Neuronal stem cell (in vitro differentiated cells): ENCODE results near the gene RHOC.

Experiments
- DNase-seq: peaks from one replicate; pipeline ENCODE4 v3.0.0-alpha.2; 2013; ENCODE audit warnings: low spot score
- H2AFZ ChIP-seq: one replicate; pipeline ENCODE4 v1.6.1; 2013; ENCODE audit warnings: mild to moderate bottlenecking, low read length, inconsistent platforms
- H2AK5ac ChIP-seq: 2 replicates; pipeline ENCODE4 v1.6.1; 2013; ENCODE audit warnings: low read depth, mild to moderate bottlenecking, inconsistent platforms, low read length, moderate library complexity, mixed read lengths
- H2BK120ac ChIP-seq: 2 replicates; pipeline ENCODE4 v1.6.1; 2013; ENCODE audit warnings: low read depth, mild to moderate bottlenecking, inconsistent platforms, low read length, moderate library complexity, mixed read lengths
- H2BK12ac ChIP-seq: one replicate; pipeline ENCODE4 v1.6.1; 2013; ENCODE audit warnings: low read length, inconsistent platforms
- H2BK15ac ChIP-seq: 2 replicates; pipeline ENCODE4 v1.6.1; 2013; ENCODE audit warnings: mild to moderate bottlenecking, low read length, inconsistent platforms, mixed read lengths
- H2BK5ac ChIP-seq: one replicate; pipeline ENCODE4 v1.6.1; 2013; ENCODE audit warnings: inconsistent platforms, mild to moderate bottlenecking, low read length, moderate library complexity
- H3K14ac ChIP-seq: one replicate; pipeline ENCODE4 v1.6.1; 2013; ENCODE audit warnings: low read length, inconsistent platforms
- H3K18ac ChIP-seq: 2 replicates; pipeline ENCODE4 v1.6.1; 2013; ENCODE audit warnings: low read length, inconsistent platforms
- H3K23ac ChIP-seq: 2 replicates; pipeline ENCODE4 v1.6.1; 2013; ENCODE audit warnings: low read depth, mild to moderate bottlenecking, mixed read lengths, low read length, inconsistent platforms; ENCODE audit not compliant: poor library complexity
- H3K27ac ChIP-seq: replicated peaks from 3 replicates; pipeline ENCODE4 v1.5.1; 2013; ENCODE audit warnings: low read length, inconsistent platforms
- H3K27me3 ChIP-seq, 3 experiments: 2 replicates each; pipeline ENCODE4 v1.6.1; 2013; ENCODE audit warnings: low read length in 3 of 3, mild to moderate bottlenecking in 2 of 3, inconsistent platforms in 1 of 3, low read depth in 1 of 3, mixed read lengths in 1 of 3, moderate library complexity in 1 of 3; ENCODE audit not compliant: control insufficient read depth in 3 of 3, insufficient read depth in 3 of 3
- H3K36me3 ChIP-seq, 2 donors: replicated peaks in 1 of 2; 2 replicates each; pipeline ENCODE4 v1.6.1; 2013; ENCODE audit warnings: low read length in 2 of 2; ENCODE audit not compliant: control insufficient read depth in 2 of 2, insufficient read depth in 2 of 2
- H3K4ac ChIP-seq: 2 replicates; pipeline ENCODE4 v1.6.1; 2013; ENCODE audit warnings: inconsistent platforms, mild to moderate bottlenecking, low read length, moderate library complexity
- H3K4me1 ChIP-seq, 2 donors: 1 replicate in 1 of 2; 2 replicates in 1 of 2; pipeline ENCODE4 v1.6.1; 2013; ENCODE audit warnings: low read length in 2 of 2, low read depth in 1 of 2; ENCODE audit not compliant: control insufficient read depth in 2 of 2, insufficient read depth in 1 of 2
- H3K4me2 ChIP-seq: one replicate; pipeline ENCODE4 v1.6.1; 2013; ENCODE audit warnings: mild to moderate bottlenecking, low read length, inconsistent platforms; ENCODE audit not compliant: insufficient read depth, poor library complexity, severe bottlenecking
- H3K4me3 ChIP-seq, 2 donors: 2 replicates each; pipeline ENCODE4 v1.5.1; 2013; ENCODE audit warnings: low read length in 2 of 2, mild to moderate bottlenecking in 2 of 2, inconsistent platforms in 1 of 2, moderate library complexity in 1 of 2
- H3K79me1 ChIP-seq: one replicate; pipeline ENCODE4 v1.6.1; 2013; ENCODE audit warnings: low read depth, mild to moderate bottlenecking, inconsistent platforms, low read length, moderate library complexity
- H3K9ac ChIP-seq: one replicate; pipeline ENCODE4 v1.6.1; 2013; ENCODE audit warnings: mild to moderate bottlenecking, low read depth, low read length, inconsistent platforms; ENCODE audit not compliant: poor library complexity
- H3K9me3 ChIP-seq, 2 donors: replicated peaks in 1 of 2; 2 replicates each; pipeline versions ENCODE3 to v1.6.1; 2013; ENCODE audit warnings: low read length in 2 of 2, mild to moderate bottlenecking in 2 of 2, inconsistent platforms in 1 of 2, low read depth in 1 of 2, mixed read lengths in 1 of 2, moderate library complexity in 1 of 2; ENCODE audit not compliant: control insufficient read depth in 2 of 2, insufficient read depth in 1 of 2
- H4K8ac ChIP-seq: one replicate; pipeline ENCODE4 v1.6.1; 2013; ENCODE audit warnings: low read depth, mild to moderate bottlenecking, inconsistent platforms, low read length, moderate library complexity
- H4K91ac ChIP-seq: one replicate; pipeline ENCODE4 v1.6.1; 2013; ENCODE audit warnings: low read length, low read depth, mild to moderate bottlenecking, inconsistent platforms; ENCODE audit not compliant: poor library complexity
- WGBS, 2 donors: extraction: QIAGEN DNeasy Blood & Tissue Kit; methylation state at CpG; one replicate each; pipeline ENCODE4 v1.1.7; 2013; ENCODE audit warnings: missing lambda C conversion rate in 2 of 2, mixed read lengths in 1 of 2; ENCODE audit not compliant: insufficient read length in 2 of 2, insufficient replicate concordance in 1 of 2; ENCODE audit errors: extremely low coverage in 2 of 2; 5-methylcytosine and 5-hydroxymethylcytosine counted together

RHOC gene

GRCh38 chr1:112704934-112705627 is 1.8 kb downstream of the RHOC start:
- Histone ChIP-seq H2BK12ac (no peak overlapping the region), H3K4ac (no peak overlapping the region), H3K14ac (no peak overlapping the region), H3K27me3 (peaks cover 0 to 20% (median 0%) of the 10 kb centered on the region in 3 experiments), H3K4me2 (peak overlapping the region; percentile 63), H3K27ac (peak overlapping the region; percentile 35), H2BK120ac (peak overlapping the region; percentile 13), H2BK15ac (no peak overlapping the region), H3K4me3 (peak overlapping the region; percentile 7 to 64), H4K91ac (no peak overlapping the region), H3K4me1 (peaks cover 27 to 32% of the 10 kb centered on the region in 2 donors), H2AK5ac (peak overlapping the region; percentile 91), H3K23ac (peak overlapping the region; percentile 76), H4K8ac (no peak overlapping the region), H3K9me3 (no peaks in the 10 kb centered on the region), H3K36me3 (peaks cover 11 to 41% of the 10 kb centered on the region in 2 donors), H2AFZ (peak overlapping the region; percentile 58), H3K9ac (no peak overlapping the region), H3K18ac (peak overlapping the region; percentile 81), H3K79me1 (peaks cover 4% of the 10 kb centered on the region), H2BK5ac (no peak overlapping the region)
- peak; percentile 83 for DNase-seq
- no CpG with 5 or more reads among the region's 13 CpGs for WGBS, 2 donors

GRCh38 chr1:112704391-112704933 is 2.5 kb downstream of the RHOC start:
- Histone ChIP-seq H3K27ac (peak overlapping the region; percentile 14), H2AFZ (peak overlapping the region; percentile 58), H3K9me3 (no peaks in the 10 kb centered on the region), H3K27me3 (peaks cover 0 to 15% (median 0%) of the 10 kb centered on the region in 3 experiments), H3K36me3 (peaks cover 17 to 47% of the 10 kb centered on the region in 2 donors), H3K4me2 (peak overlapping the region; percentile 63), H2BK12ac (no peak overlapping the region), H2BK120ac (peak overlapping the region; percentile 13), H3K4ac (no peak overlapping the region), H3K4me3 (peak overlapping the region; percentile 7 to 45), H3K23ac (peak overlapping the region; percentile 76), H3K79me1 (peaks cover 4% of the 10 kb centered on the region), H3K14ac (no peak overlapping the region), H2AK5ac (peak overlapping the region; percentile 91), H2BK5ac (no peak overlapping the region), H4K91ac (no peak overlapping the region), H4K8ac (no peak overlapping the region), H3K18ac (peak overlapping the region; percentile 81), H3K4me1 (peaks cover 27 to 33% of the 10 kb centered on the region in 2 donors), H3K9ac (no peak overlapping the region), H2BK15ac (no peak overlapping the region)
- no CpG with 5 or more reads among the region's 7 CpGs for WGBS, 2 donors
- no peak for DNase-seq

- Histone ChIP-seq H3K14ac (no peak overlapping the region), H2BK5ac (no peak overlapping the region), H3K9ac (no peak overlapping the region), H4K91ac (no peak overlapping the region), H4K8ac (no peak overlapping the region), H2BK120ac (no peak overlapping the region), H3K36me3 (peaks cover 21 to 55% of the 10 kb centered on the region in 2 donors), H2BK15ac (no peak overlapping the region), H3K4ac (no peak overlapping the region), H3K18ac (no peak overlapping the region), H2AK5ac (no peak overlapping the region), H2AFZ (no peak overlapping the region), H3K27me3 (peaks cover 0 to 10% (median 0%) of the 10 kb centered on the region in 3 experiments), H3K9me3 (no peaks in the 10 kb centered on the region), H3K4me2 (no peak overlapping the region), H2BK12ac (no peak overlapping the region), H3K4me3 (no peak overlapping the region), H3K27ac (no peak overlapping the region), H3K79me1 (peaks cover 4% of the 10 kb centered on the region), H3K4me1 (peaks cover 27 to 33% of the 10 kb centered on the region in 2 donors), H3K23ac (no peak overlapping the region)
- DNase-seq, result no peak
- no CpG with 5 or more reads among the region's 8 CpGs for WGBS, 2 donors
Measured at GRCh38 chr1:112703706-112704105, 3.2 kb downstream of the RHOC start.
